Ureter (tissue), 1 donor: ENCODE results near the gene DLL1. TPM values are rescaled to one million over a fixed set of nuclear protein-coding genes. Genes with fewer than 3 reads are reported as not detected.

Source experiments
- DNase-seq: peaks from one replicate; pipeline ENCODE4 v3.0.0-alpha.2; 2020; ENCODE audit warnings: low spot score
- total RNA-seq: library from RNA; stranded (reverse); gene quantifications from one replicate; pipeline ENCODE4 v1.2.4, GENCODE V29; 2023
- donor health status: DM: yes; HTN: yes; CAD: no.

DLL1 gene
- total RNA-seq, 1 donor from 2014 or later = 16.1 TPM

- no peak for DNase-seq
Measured at GRCh38 chr6:170251776-170252571, 38.9 kb downstream of the DLL1 start.

GRCh38 chr6:170250981-170251775 lies 39.7 kb downstream of the DLL1 start:
- no peak for DNase-seq

GRCh38 chr6:170250455-170250854 lies 40.4 kb downstream of the DLL1 start:
- DNase-seq = no peak

- DNase-seq = no peak
Measured at GRCh38 chr6:170249817-170250216, 41.1 kb downstream of the DLL1 start.

- no peak for DNase-seq
Measured at GRCh38 chr6:170248861-170249600, 41.8 kb downstream of the DLL1 start.

- no peak for DNase-seq
Measured at GRCh38 chr6:170248111-170248805, 42.6 kb downstream of the DLL1 start.

GRCh38 chr6:170247178-170247701 lies 43.6 kb downstream of the DLL1 start:
- no peak for DNase-seq

- no peak for DNase-seq
Measured at GRCh38 chr6:170245475-170245992, 45.3 kb downstream of the DLL1 start.

GRCh38 chr6:170244721-170245474 lies 46.0 kb downstream of the DLL1 start:
- DNase-seq = no peak

- no peak for DNase-seq
Measured at GRCh38 chr6:170243791-170244291, 47.0 kb downstream of the DLL1 start.

- DNase-seq = no peak
Measured at GRCh38 chr6:170243386-170243785, 47.5 kb downstream of the DLL1 start.

GRCh38 chr6:170238741-170239565 lies 51.9 kb downstream of the DLL1 start:
- DNase-seq = no peak

- no peak for DNase-seq
Measured at GRCh38 chr6:170237999-170238740, 52.7 kb downstream of the DLL1 start.

GRCh38 chr6:170236131-170236836 lies 54.6 kb downstream of the DLL1 start:
- no peak for DNase-seq

GRCh38 chr6:170235391-170236125 lies 55.3 kb downstream of the DLL1 start:
- no peak for DNase-seq

- no peak for DNase-seq
Measured at GRCh38 chr6:170234419-170234818, 56.5 kb downstream of the DLL1 start.
